ENCODE measurements around the gene GZMM. TPM values are rescaled to one million over a fixed set of nuclear protein-coding genes. Genes with fewer than 3 reads are reported as not detected.

Gene GZMM
- total and polyA plus RNA-seq, 2 of the 13 experiments (the other 11 are each of a cell fraction or from before 2014, with no cell fraction given): 0.07 TPM; not detected in 1

GRCh38 chr19:558770-559439, 15.1 kb downstream of the GZMM start (continued):
- TF ChIP-seq TEAD3 (CRISPR knock-in tag; optimal IDR thresholded peaks at IDR 0.05; ENCODE audit: borderline replicate concordance): peak; percentile 38
- TF ChIP-seq SOX13 (IDR thresholded peaks at IDR 0.05): no peak
- peak in 1 of 2 experiments; percentile 46; a peak in 1 of 4 replicates for TF ChIP-seq SOX13 (CRISPR knock-in tag; conservative IDR thresholded peaks at IDR 0.05 in 1 of 2, IDR thresholded peaks at IDR 0.05 in 1 of 2)
- TF ChIP-seq HBP1 (CRISPR knock-in tag; IDR thresholded peaks at IDR 0.05; ENCODE audit: low read depth): no peak
- no peak for TF ChIP-seq ESRRA (CRISPR knock-in tag; IDR thresholded peaks at IDR 0.05; ENCODE audit: low read depth)
- TF ChIP-seq ZNF281 (CRISPR knock-in tag; IDR thresholded peaks at IDR 0.05; ENCODE audit: borderline replicate concordance): peak; percentile 52; the same call in 1 of the 2 replicates
- TF ChIP-seq NR2F6 (IDR thresholded peaks at IDR 0.05): peak; percentile 53; the same call in 1 of the 2 replicates
- TF ChIP-seq NR2F6 (CRISPR knock-in tag; IDR thresholded peaks at IDR 0.05): peak; percentile 79
- peak; percentile 42; the same call in 1 of the 2 replicates for TF ChIP-seq HOXA3 (CRISPR knock-in tag; IDR thresholded peaks at IDR 0.05)
- no peak for TF ChIP-seq LCORL (IDR thresholded peaks at IDR 0.05)
- peak; percentile 99 for TF ChIP-seq LCORL (CRISPR knock-in tag; IDR thresholded peaks at IDR 0.05)
- no peak for TF ChIP-seq ZNF646 (CRISPR knock-in tag; IDR thresholded peaks at IDR 0.05)
- TF ChIP-seq ZBTB43 (CRISPR knock-in tag; conservative IDR thresholded peaks at IDR 0.05): 0 out of 2 replicates have a peak, but pooled peaks have one; percentile 26
- TF ChIP-seq ZNF414 (CRISPR knock-in tag; IDR thresholded peaks at IDR 0.05): 0 out of 2 replicates have a peak, but pooled peaks have one; percentile 35
- TF ChIP-seq ETV5 (CRISPR knock-in tag; IDR thresholded peaks at IDR 0.05; ENCODE audit: borderline replicate concordance): peak; percentile 73; the same call in 1 of the 2 replicates
- peak; percentile 78 for TF ChIP-seq SPEN (CRISPR knock-in tag; IDR thresholded peaks at IDR 0.05; ENCODE audit: low read depth)
- TF ChIP-seq ZBTB38 (CRISPR knock-in tag; IDR thresholded peaks at IDR 0.05): peak; percentile 50; the same call in 1 of the 2 replicates

Measured in HepG2 (cell line).